H1 (cell line): Measurements from ENCODE around the gene ITGB5. TPM values are rescaled to one million over a fixed set of nuclear protein-coding genes. Genes with fewer than 3 reads are reported as not detected.

ENCODE experiments used
- ASH2L ChIP-seq: fragments of 200-600, 300-600 bp; sonication (generic); IDR thresholded peaks from one replicate; pipeline ENCODE4 v1.7.1; 2017; ENCODE audit warnings: low read length
- ZNF274 ChIP-seq: IDR thresholded peaks from 2 replicates; pipeline ENCODE4 v1.7.0; 2012; ENCODE audit warnings: low read length, borderline replicate concordance; ENCODE audit errors: extremely low read depth
- polyA plus RNA-seq, 7 experiments: library from polyadenylated mRNA; depleted of rRNA in 3 of 7; stranded (reverse) in 5 of 7; unstranded in 2 of 7; fragments of >200 nt in 5 of 7; fragments of 200-250 nt in 2 of 7; gene quantifications; 1 replicate in 5 of 7; 2 replicates in 1 of 7; 4 replicates in 1 of 7; pipeline versions ENCODE4 v1.2.1 to v1.2.3, GENCODE V29; 2011 to 2013; ENCODE audit warnings: missing spikeins in 2 of 7, mixed read lengths in 2 of 7
- total RNA-seq: library from RNA; stranded (reverse); fragmentation: NEBNext Ultra II Directional; extraction: Animal tissue kit (Norgen Biotek cat#: 25700); gene quantifications from 2 replicates; pipeline ENCODE4 v1.2.1, GENCODE V29; 2021

The ITGB5 gene
- total and polyA plus RNA-seq, 2 of the 8 experiments (the other 6 are each of a cell fraction or from before 2014, with no cell fraction given), result 101 to 268 TPM

DNA sequence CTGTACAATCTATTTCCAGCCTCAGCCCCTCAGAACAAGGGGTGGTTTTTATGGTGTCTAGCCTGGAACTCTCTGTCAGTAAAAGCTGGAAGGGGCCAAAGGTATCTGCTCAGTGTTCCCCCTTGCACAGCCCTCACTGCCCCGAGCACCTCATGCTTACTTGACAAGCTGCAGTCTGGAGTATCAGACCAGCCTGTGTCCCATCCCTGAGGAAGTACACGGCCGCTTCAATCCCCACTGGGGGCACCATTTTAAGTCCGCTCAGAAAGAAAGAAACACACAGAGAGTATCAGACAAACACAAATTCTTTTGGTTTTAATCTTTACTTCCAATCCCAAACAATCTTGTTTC lies 124.5 kb downstream of the ITGB5 start (continued):
- TF ChIP-seq ZNF274 (no peak), ASH2L (no peak)
